GM12892 (cell line): ENCODE data around the gene EMX1.

Experiments
- DNase-seq: peaks from one replicate; pipeline ENCODE4 v3.0.0; 2011; ENCODE audit not compliant: insufficient read length
- FAIRE-seq: peaks from 2 replicates; lab custom pipeline; 2011; peaks lifted over from hg19 to GRCh38; lab: Jason Lieb, UNC
- POLR2A ChIP-seq: IDR thresholded peaks from 2 replicates; pipeline ENCODE4 v1.6.1; 2011; ENCODE audit warnings: low read depth, low read length, control low read depth
- POLR2AphosphoS5 ChIP-seq: IDR thresholded peaks from 2 replicates; pipeline ENCODE4 v1.6.1; 2011; ENCODE audit warnings: low read depth, low read length, control low read depth
- TAF1 ChIP-seq: IDR thresholded peaks from 2 replicates; pipeline ENCODE4 v1.6.1; 2011; ENCODE audit warnings: low read depth, mild to moderate bottlenecking, control low read depth, low read length, borderline replicate concordance

Gene EMX1

GRCh38 chr2:72940786-72941185, 23.5 kb downstream of the EMX1 start:
- no peak for TF ChIP-seq POLR2AphosphoS5
- TF ChIP-seq POLR2A = no peak
- TF ChIP-seq TAF1 = no peak
- DNase-seq (no peak), FAIRE-seq (no peak)

- FAIRE-seq = no peak
- DNase-seq = no peak
- TF ChIP-seq TAF1 (no peak), POLR2AphosphoS5 (no peak), POLR2A (no peak)
These were observed 25.0 kb downstream of the EMX1 start for GRCh38 chr2:72942293-72942692.

- FAIRE-seq = no peak
- no peak for DNase-seq
- TF ChIP-seq POLR2AphosphoS5 = no peak
- no peak for TF ChIP-seq POLR2A
- TF ChIP-seq TAF1 = no peak
These were observed 25.6 kb downstream of the EMX1 start for GRCh38 chr2:72942881-72943418.

- no peak for DNase-seq
- TF ChIP-seq TAF1 = no peak
- TF ChIP-seq POLR2AphosphoS5 = no peak
- TF ChIP-seq POLR2A = no peak
- FAIRE-seq = no peak
These were observed 26.4 kb downstream of the EMX1 start for GRCh38 chr2:72943540-72944395.

- FAIRE-seq (no peak), DNase-seq (no peak)
- TF ChIP-seq POLR2AphosphoS5 (no peak), POLR2A (no peak), TAF1 (no peak)
These were observed 27.6 kb downstream of the EMX1 start for GRCh38 chr2:72944804-72945449.

GRCh38 chr2:72945450-72946019, 28.2 kb downstream of the EMX1 start:
- no peak for DNase-seq
- no peak for FAIRE-seq
- TF ChIP-seq TAF1 (no peak), POLR2A (no peak), POLR2AphosphoS5 (no peak)

- DNase-seq (no peak), FAIRE-seq (no peak)
- TF ChIP-seq TAF1 (no peak), POLR2A (no peak), POLR2AphosphoS5 (no peak)
These were observed 29.1 kb downstream of the EMX1 start for GRCh38 chr2:72946466-72946865.

GRCh38 chr2:72947952-72948830, 30.9 kb downstream of the EMX1 start:
- TF ChIP-seq POLR2A = no peak
- no peak for TF ChIP-seq POLR2AphosphoS5
- FAIRE-seq = no peak
- DNase-seq = no peak

- no peak for FAIRE-seq
- no peak for TF ChIP-seq TAF1
- TF ChIP-seq POLR2AphosphoS5 = no peak
- TF ChIP-seq POLR2A = no peak
- DNase-seq = no peak
These were observed 31.7 kb downstream of the EMX1 start for GRCh38 chr2:72949045-72949444.

- TF ChIP-seq POLR2A (no peak), POLR2AphosphoS5 (no peak), TAF1 (no peak)
- FAIRE-seq = no peak
- no peak for DNase-seq
These were observed 32.3 kb downstream of the EMX1 start for GRCh38 chr2:72949642-72950041.
